HG02678 (cell line): ENCODE data around the gene HOXB3.

Experiments
- ATAC-seq: cut with Tn5 transposase; IDR thresholded peaks from one replicate; pipeline ENCODE4 v1.9.1; 2021; ENCODE audit warnings: mild to moderate bottlenecking, moderate library complexity; ENCODE audit not compliant: unreplicated experiment

HOXB3 gene

GRCh38 chr17:48589831-48590606 lies at the start of gene HOXB3:
Gene HOXB3 (minus strand): TSS chr17:48590241. CDS start chr17:48552474, 37,767 bp downstream.
- ATAC-seq: no peak

DNA sequence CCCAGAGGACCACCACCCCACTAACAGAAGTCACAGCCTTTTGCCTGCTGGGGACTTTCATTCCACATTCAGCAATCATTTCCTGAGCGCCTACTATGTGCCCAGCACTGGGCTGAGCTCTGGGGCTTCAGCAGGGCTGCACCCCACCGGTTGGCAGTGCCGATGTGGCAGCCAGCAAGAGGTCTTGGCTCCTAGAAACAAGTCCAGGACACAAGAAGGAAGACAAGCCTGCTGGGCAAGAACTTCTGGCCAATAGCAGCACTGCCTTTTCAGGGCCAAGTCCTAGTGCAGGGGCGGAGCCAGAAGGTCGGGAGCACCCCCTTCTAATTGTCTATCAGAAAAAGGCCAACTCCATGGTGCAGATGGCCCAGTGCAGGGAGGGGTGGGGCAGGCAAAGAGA lies 49.1 kb upstream of the HOXB3 start:
- no peak for ATAC-seq

DNA sequence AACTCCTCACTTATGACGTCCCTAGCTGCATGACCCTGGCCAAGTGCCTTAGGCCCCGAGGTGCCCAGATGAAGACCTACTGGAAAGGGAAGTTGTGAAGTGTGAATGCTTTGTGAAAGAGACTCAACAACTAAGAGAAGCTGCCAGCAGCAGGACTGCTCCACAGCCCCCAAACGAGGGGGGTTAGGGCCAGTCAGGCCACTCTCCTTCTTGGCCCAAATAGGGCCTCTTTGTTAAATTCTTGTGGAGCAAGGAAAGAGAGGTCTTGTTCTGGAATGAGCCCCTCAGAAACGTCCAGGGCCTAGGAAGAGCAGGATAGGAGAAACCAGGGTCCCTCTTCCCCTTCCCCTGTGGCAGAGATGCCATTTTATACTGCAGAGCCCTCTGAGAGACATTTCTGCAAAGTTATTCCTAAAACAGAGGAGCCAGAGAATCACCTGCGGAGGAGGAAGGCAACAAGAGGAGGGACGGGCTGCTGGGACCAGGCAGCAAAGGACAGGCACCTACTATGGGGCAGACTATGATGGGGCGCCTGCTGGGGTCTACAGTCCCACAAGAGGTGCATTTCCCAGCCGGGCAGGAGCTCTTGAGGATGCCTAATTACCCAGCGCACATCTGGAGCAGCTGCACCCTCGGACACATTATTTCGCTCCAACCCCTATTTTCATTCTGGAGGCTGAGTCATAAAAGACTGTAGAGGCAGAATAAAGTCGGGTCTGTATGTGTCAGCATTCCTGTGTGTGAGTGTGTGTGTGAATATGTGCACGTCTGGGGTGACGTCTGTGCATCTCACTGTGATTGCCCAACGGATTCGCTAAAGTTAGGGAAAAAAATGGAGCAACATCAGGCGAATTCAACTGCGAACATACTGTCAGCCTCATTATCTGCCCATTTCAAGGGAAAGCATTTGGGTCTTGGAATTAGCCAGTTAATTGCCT lies 47.6 kb upstream of the HOXB3 start:
- no peak for ATAC-seq

DNA sequence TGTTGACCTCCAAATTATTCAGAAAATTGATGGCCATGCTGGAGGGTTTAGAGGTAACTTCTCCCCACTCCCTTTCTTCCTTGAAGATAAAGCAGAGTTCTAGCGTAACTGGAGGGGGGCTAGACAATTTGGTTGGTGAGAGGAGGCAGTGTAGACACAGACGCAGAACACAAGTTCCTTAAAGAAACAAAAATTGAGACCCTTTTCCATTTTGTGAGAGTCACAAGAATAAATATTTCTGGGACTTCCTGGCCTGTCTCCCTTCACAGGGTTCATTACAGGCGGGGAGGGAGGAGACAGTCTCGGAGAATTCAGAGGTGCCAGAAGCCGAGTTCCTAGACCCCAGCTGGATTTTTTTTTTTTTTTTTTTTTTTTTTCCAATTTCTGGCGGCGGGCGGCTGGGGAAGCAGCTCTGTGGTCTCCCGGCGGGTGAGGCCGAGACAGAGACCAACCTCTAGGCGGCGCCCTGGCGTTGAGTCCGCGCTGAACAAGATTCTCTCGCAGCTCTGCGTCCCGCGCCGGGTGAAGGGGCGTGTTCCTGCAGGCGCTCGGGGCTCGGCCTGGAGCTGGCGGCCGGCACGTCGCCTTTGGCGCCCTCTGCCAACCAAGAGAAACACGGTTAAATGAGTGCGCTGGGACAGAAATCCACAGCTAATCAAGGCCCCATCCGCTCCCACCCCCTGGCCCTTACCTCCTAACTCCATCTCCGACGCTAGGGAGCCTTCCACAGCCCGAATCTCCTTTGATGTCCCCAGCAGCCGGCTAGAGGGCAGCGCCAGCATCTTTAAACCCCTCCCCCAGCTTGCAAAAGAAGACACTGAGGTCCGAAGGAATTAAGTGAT lies 46.4 kb upstream of the HOXB3 start:
- ATAC-seq: no peak

- no peak for ATAC-seq
Observed at GRCh38 chr17:48634493-48635208, 44.6 kb upstream of the HOXB3 start.

DNA sequence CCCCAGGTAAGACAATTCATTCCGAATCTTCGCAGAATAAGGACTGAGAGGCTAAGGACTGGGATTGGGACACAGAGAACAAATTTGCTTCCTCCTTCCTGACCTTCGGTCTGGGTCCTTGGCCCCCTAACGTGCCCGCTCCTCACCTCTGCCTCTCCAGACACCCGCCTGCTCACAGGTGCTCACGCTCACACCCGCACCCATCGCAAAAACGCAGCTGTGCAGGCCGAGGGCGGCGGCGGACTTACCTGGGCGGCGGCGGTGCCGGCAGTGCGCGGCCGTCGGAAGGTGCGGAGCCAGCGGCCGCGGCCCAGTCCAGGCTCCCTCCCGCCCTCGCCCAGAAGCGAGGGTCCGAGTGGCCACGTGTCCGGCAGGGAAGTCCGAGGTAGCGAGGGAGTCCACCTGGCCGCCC lies 43.2 kb upstream of the HOXB3 start:
- ATAC-seq: no peak

GRCh38 chr17:48632579-48633265 lies 42.7 kb upstream of the HOXB3 start:
- no peak for ATAC-seq

DNA sequence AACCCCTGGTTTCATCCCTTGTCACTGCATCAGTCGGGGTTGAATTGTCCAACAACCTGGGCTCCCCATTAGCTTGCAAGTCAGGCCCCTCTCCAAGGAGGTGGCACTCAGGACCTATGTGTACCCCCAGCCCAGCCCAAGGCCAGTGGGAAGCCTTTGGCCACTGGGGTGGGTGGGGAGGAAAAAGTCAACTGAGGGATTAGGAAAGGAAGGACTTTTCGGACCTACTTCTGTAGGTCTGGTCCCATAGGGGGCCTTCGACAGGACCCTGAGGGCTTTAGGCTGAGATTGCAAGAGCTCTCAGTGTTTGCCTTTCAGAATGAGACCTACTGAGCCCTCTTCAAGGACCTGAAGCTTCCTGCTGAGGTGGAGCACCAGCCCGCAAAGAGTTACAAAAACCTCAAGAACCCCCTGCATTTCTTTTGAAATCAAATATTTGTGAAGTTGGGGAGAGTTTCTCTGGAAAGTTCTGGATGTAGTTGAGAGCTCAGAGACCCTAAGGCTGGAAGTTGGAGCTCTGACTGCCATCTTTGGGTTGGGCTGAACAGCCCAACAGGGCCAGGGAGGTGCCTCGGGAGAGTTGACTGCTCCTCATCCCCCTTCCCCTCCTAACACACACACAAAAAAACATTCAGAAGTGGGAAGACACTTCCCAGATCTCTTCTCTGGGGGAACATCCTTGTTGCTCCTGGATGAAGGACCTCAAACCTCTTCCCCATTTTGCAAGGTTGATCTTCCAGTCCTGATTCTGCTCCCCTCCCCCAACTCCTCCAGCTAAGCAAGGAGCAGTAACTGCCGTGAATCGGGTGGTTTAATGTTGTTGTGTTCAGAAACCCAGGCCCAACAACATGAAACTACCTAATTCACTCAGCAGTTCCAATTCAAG lies 41.9 kb upstream of the HOXB3 start:
- ATAC-seq: no peak

- ATAC-seq: no peak
Observed at GRCh38 chr17:48630925-48631692, 41.1 kb upstream of the HOXB3 start.

- no peak for ATAC-seq
Observed at GRCh38 chr17:48630009-48630924, 40.2 kb upstream of the HOXB3 start.

- ATAC-seq: no peak
Observed at GRCh38 chr17:48629411-48629759, 39.3 kb upstream of the HOXB3 start.

DNA sequence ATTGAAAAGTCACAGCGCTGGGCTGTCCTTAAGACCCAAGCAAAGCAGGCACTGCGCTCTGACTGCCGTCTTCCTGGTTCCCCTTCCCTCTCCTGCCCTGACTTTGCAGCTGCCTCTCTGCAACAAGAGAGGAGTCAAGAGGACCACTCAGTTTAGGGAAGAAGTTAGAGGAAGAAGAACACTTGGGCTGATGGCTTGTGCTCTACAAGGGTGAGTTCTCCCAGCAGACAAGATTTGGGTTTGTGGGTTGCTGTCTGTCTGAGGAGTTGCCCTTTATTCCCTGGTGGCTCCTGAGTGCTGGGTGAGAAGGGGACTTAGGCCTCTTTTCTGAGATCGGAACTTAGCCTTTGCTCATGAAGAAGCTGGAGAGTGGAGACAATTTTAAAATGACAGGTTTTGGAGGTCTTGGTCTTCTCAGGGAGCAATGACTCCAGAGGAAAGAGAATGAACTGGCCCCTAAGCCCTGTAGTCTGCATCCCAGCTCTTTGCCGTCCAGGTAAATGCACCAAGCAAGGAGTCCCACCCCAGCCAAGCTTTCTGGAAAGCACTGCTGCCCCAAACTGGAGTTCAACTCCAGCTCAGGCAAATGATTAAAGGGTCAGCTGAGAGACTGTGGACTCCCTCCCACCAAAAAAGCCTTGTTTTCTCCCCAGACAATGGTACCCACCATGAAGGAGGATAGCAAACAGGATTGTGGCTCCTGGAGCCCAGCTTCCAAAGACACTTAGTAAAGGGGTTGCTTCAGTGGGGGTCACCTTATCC lies 38.8 kb upstream of the HOXB3 start:
- no peak for ATAC-seq

DNA sequence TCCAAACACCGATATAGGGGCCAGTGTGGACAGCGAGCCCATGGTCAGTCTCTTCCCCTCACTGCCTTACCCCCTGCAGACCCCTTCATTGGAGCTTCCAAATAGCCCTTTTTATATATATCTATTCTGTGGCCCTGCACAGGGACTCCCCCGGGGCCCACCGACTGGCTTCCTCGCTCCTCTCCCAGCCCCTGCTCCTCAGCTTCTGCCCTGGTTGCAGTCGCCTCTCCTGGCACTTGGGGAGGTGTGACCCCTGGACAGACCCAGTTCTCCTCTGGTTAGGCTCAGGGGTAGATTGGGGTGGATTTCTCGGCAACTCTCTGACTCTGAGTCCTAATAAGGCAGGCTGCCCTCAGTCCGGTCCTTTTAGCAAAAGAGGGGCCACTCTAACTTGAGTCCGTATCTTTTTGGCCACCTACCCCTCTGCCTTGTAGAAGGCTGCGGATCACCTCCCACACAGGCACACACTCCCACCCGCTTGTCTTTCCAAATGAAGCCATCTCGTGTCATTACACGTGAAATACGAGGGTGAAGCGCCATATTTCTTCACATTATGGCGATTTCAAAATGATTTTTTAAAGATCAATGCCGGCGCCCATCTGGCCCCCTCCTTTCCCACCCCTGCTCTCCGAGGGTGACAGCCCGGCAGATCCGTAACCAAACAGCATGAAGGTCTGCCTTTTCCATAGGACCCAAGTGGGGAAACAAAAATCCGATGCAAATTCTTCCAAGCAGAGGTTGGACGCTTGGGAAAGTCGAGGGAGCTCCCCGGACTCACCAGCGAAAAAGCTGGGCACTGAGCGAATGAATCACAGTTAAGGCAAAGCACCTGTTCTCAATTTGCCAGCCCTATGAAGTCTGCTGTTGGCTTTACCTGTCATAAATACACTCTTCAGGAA lies 37.8 kb upstream of the HOXB3 start:
- ATAC-seq: no peak

- no peak for ATAC-seq
Observed at GRCh38 chr17:48627118-48627597, 37.1 kb upstream of the HOXB3 start.
